Body of pancreas (tissue), 4 donors: Measurements from ENCODE around the gene TARDBP. TPM values are rescaled to one million over a fixed set of nuclear protein-coding genes. Genes with fewer than 3 reads are reported as not detected.

ENCODE experiments used
- ATAC-seq: fragments of 150-250 bp; one replicate; pipeline ENCODE4 v1.9.1; 2016
- DNase-seq, 4 donors: peaks; one replicate each; pipeline ENCODE4 v3.0.0-alpha.2; 2019
- H3K27ac ChIP-seq, 4 donors: fragments of 200-600 bp; sonication (generic); 1 replicate in 3 of 4; 2 replicates in 1 of 4; pipeline versions ENCODE4 v1.5.1 to v1.6.1; 2016 to 2019; ENCODE audit warnings: mild to moderate bottlenecking in 1 of 4, mixed read lengths in 1 of 4, moderate library complexity in 1 of 4
- H3K27me3 ChIP-seq, 2 donors: fragments of 200-600 bp; sonication (generic); one replicate each; pipeline ENCODE4 v1.6.0; 2016; ENCODE audit warnings: mild to moderate bottlenecking in 1 of 2
- H3K36me3 ChIP-seq, 2 donors: fragments of 200-600 bp; sonication (generic); replicated peaks in 1 of 2; 2 replicates each; pipeline ENCODE4 v1.5.1; 2016; ENCODE audit warnings: low read depth in 2 of 2; ENCODE audit not compliant: insufficient read depth in 1 of 2
- H3K4me1 ChIP-seq: fragments of 200-600 bp; sonication (generic); one replicate; pipeline ENCODE4 v1.6.0; 2016
- H3K4me3 ChIP-seq, 2 donors: fragments of 200-600 bp; sonication (generic); 1 replicate in 1 of 2; 2 replicates in 1 of 2; pipeline ENCODE4 v1.5.1; 2016 to 2019
- H3K9me3 ChIP-seq, 3 donors: fragments of 200-600 bp; sonication (generic); 1 replicate in 2 of 3; 2 replicates in 1 of 3; pipeline ENCODE4 v1.5.1; 2016
- CTCF ChIP-seq, 7 experiments: fragments of 450-650 bp in 4 of 7; fragments of 200-600 bp in 3 of 7; sonication (generic) in 3 of 7; IDR thresholded peaks; one replicate each; pipeline ENCODE4 v1.5.1; 2016 to 2019; ENCODE audit warnings: antibody characterized with exemption in 7 of 7
- POLR2A ChIP-seq, 3 donors: fragments of 450-650 bp; IDR thresholded peaks; one replicate each; pipeline ENCODE4 v1.6.1; 2016; ENCODE audit warnings: antibody characterized with exemption in 3 of 3, mild to moderate bottlenecking in 2 of 3
- WGBS, 2 donors: methylation state at CpG; one replicate each; pipeline ENCODE4 v1.1.5; 2017; 5-methylcytosine and 5-hydroxymethylcytosine counted together
- intact Hi-C: fragments of 100-400 bp; cut with DNase I; formaldehyde crosslinking; loops from one replicate; pipeline ENCODE4 v1.15.1; 2023
- total RNA-seq, 2 donors: library from RNA; depleted of rRNA; stranded (reverse); fragments of >200 nt; gene quantifications; one replicate each; pipeline ENCODE4 v1.1.0, GENCODE V29; 2016

The TARDBP gene
- total RNA-seq, 2 donors from 2014 or later = 104 to 136 TPM

- no peaks in the 10 kb centered on the region for H3K9me3 ChIP-seq
- no peaks in the 10 kb centered on the region for H3K27me3 ChIP-seq
- 53 to 80% methylated on average over 3 to 10 of the region's 10 CpGs for WGBS, 2 donors
- peaks cover 34% of the 10 kb centered on the region for H3K4me1 ChIP-seq
- intact Hi-C loops = no loop called here
- H3K4me3 ChIP-seq = no peak overlapping the region
- no peak overlapping the region for H3K27ac ChIP-seq
- H3K36me3 ChIP-seq = peaks cover 0 to 7% of the 10 kb centered on the region in 2 donors
- peak; percentile 39 to 54 (median 47) for DNase-seq
- TF ChIP-seq POLR2A (IDR thresholded peaks at IDR 0.05) (no peak), CTCF (IDR thresholded peaks at IDR 0.05) (no peak)
- no peak for ATAC-seq
These were observed 41.3 kb downstream of the TARDBP start for GRCh38 chr1:11053758-11054137.

GRCh38 chr1:11054181-11054580, 41.7 kb downstream of the TARDBP start:
- ATAC-seq (no peak), DNase-seq (no peak)
- Histone ChIP-seq H3K4me3 (no peak overlapping the region), H3K4me1 (peaks cover 38% of the 10 kb centered on the region), H3K9me3 (no peaks in the 10 kb centered on the region), H3K27me3 (no peaks in the 10 kb centered on the region), H3K27ac (no peak overlapping the region), H3K36me3 (peaks cover 0 to 7% of the 10 kb centered on the region in 2 donors)
- 98 to 100% methylated on average over 1 to 7 of the region's 7 CpGs for WGBS, 2 donors
- TF ChIP-seq CTCF (IDR thresholded peaks at IDR 0.05) (no peak), POLR2A (IDR thresholded peaks at IDR 0.05) (no peak)
- intact Hi-C loops = no loop called here

- Histone ChIP-seq H3K4me1 (peaks cover 39% of the 10 kb centered on the region), H3K27ac (no peak overlapping the region), H3K27me3 (no peaks in the 10 kb centered on the region), H3K4me3 (no peak overlapping the region), H3K36me3 (peaks cover 0 to 7% of the 10 kb centered on the region in 2 donors), H3K9me3 (no peaks in the 10 kb centered on the region)
- 88 to 92% methylated on average over 11 to 15 of the region's 22 CpGs for WGBS, 2 donors
- no peak for TF ChIP-seq CTCF (IDR thresholded peaks at IDR 0.05)
- ATAC-seq = no peak
- DNase-seq = no peak
- intact Hi-C loops = no loop called here
These were observed 42.2 kb downstream of the TARDBP start for GRCh38 chr1:11054666-11055065.

- TF ChIP-seq CTCF (IDR thresholded peaks at IDR 0.05) = no peak
- TF ChIP-seq POLR2A (IDR thresholded peaks at IDR 0.05) = no peak
- no peak for DNase-seq
- ATAC-seq = no peak
- no peaks in the 10 kb centered on the region for H3K27me3 ChIP-seq
- intact Hi-C loops = no loop called here
- H3K4me3 ChIP-seq = no peak overlapping the region
- WGBS, 2 donors = 86 to 94% methylated on average over 5 to 6 of the region's 12 CpGs
- H3K27ac ChIP-seq = no peak overlapping the region
- H3K36me3 ChIP-seq = peaks cover 0 to 7% of the 10 kb centered on the region in 2 donors
- no peaks in the 10 kb centered on the region for H3K9me3 ChIP-seq
- H3K4me1 ChIP-seq = peaks cover 43% of the 10 kb centered on the region
These were observed 43.2 kb downstream of the TARDBP start for GRCh38 chr1:11055676-11056075.

- ATAC-seq (no peak), DNase-seq (no peak)
- Histone ChIP-seq H3K27ac (no peak overlapping the region), H3K36me3 (peaks cover 0 to 7% of the 10 kb centered on the region in 2 donors), H3K9me3 (no peaks in the 10 kb centered on the region), H3K27me3 (no peaks in the 10 kb centered on the region), H3K4me3 (no peak overlapping the region), H3K4me1 (peaks cover 51% of the 10 kb centered on the region)
- TF ChIP-seq POLR2A (IDR thresholded peaks at IDR 0.05) = no peak
- no peak for TF ChIP-seq CTCF (IDR thresholded peaks at IDR 0.05)
- intact Hi-C loops = no loop called here
- 83 to 93% methylated on average over 2 to 7 of the region's 7 CpGs for WGBS, 2 donors
These were observed 44.0 kb downstream of the TARDBP start for GRCh38 chr1:11056504-11056903.
